HG03439 (cell line): Measurements from ENCODE around the gene HSPB3.
"Not testable (repeated sequence)": the region's sequence is repeated elsewhere in the genome, so short reads cannot be mapped to it uniquely, and the experiment has no call there.

Source experiments
- ATAC-seq: cut with Tn5 transposase; IDR thresholded peaks from one replicate; pipeline ENCODE4 v1.9.1; 2021; ENCODE audit warnings: mild to moderate bottlenecking, moderate library complexity; ENCODE audit not compliant: unreplicated experiment

Gene HSPB3, protein sequence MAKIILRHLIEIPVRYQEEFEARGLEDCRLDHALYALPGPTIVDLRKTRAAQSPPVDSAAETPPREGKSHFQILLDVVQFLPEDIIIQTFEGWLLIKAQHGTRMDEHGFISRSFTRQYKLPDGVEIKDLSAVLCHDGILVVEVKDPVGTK

GRCh38 chr5:54455413-54456157 lies at the start of gene HSPB3:
Gene HSPB3, plus strand, starts transcription at chr5:54455699. Its CDS starts 91 bp downstream, at chr5:54455790.
- no peak for ATAC-seq

GRCh38 chr5:54411176-54411575 lies 44.3 kb upstream of the HSPB3 start:
- ATAC-seq, result no peak

DNA sequence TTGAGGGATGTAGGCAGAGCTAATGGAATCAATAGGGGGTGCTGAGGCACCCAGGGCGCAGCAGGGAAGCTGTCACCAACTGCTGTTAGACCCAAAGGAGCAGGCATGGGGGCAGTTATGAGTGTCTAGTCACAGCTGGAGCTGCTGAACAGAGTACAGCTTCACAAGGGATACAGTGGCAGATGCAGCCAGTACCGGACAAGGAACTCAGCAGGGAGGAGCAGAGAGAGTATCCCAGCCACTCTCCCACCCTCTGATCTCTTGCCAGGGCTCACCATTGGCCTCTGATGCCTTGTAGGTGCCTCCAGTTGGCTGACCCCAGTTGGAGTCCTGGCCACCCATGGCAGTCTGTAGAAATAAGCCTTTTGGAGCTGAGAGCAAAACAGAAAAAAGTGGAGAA lies 42.6 kb upstream of the HSPB3 start:
- no peak for ATAC-seq

DNA sequence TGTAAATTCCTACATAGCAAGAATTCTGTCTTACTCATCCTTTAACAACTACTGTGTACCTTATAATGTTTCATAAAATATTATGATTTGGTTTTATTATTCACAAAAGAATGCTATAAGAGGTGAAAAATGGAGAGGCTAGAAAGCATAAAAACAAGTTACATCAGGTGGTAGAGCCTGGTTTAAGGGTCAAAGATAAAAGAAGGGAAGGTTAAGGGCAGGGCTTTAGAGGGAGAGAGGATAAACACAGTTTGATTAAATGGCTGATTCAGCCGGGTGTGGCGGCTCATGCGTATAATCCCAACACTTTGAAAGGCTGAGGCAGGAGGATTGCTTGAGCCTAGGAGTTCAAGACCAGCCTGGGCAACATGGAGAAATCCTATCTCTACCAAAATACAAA lies 40.4 kb upstream of the HSPB3 start:
- ATAC-seq, result no peak

DNA sequence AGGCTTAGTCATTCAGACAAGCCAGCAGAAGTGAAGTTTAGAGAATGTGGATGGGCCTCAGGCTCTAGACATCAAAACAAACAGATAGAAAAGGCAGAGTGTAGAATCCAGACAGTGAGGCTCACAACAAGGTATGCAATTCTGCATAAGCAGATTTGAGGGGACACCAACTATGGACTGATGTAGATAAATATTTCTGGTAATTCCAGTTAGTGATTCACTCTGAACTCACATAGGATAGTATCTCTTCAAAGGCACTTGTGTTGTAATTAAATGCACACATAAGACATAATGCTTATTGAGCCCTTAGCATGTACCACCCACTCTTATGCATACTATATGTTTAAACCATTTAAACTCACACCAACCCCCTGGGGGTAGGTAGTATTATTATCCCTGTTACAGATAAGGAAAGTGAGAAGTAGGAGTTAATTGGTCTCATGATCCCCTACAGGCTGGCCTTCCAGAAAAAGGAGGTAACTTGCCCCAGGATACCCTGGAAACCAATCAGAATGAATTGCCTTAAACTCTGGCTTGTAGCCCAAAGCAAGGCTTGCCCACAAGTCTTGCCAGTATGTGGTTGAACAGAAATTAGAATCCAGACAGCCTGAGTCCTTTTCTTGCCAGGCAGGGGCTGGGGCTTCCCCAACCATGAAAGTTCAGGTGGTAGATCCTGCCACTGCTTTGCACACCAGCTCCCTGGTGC lies 39.5 kb upstream of the HSPB3 start:
- ATAC-seq, result no peak

DNA sequence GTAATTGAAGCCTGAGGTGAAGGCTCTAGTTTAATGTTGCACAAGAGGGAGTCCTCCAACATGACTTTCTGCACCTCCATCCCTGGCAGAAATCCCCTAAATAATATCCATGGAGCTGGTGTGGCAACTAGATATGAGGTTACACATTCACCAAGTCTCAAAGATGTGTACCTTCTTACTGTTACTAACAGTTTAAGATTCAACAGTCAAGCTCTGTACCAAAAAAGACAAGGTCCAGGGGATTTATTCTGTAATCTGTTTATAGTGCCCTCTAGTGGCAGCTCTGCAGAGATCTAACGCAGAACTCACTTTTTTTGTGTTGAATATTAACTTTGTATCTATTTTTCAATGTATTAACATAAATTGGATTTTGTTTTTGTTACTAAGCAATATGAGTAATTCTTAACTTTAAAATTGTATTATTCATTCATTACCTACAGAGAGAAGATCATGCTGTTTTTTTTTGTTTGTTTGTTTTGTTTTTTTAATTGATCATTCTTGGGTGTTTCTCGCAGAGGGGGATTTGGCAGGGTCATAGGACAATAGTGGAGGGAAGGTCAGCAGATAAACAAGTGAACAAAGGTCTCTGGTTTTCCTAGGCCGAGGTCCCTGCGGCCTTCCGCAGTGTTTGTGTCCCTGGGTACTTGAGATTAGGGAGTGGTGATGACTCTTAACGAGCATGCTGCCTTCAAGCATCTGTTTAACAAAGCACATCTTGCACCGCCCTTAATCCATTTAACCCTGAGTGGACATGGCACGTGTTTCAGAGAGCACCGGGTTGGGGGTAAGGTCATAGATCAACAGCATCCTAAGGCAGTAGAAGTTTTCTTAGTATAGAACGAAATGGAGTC lies 35.7 kb upstream of the HSPB3 start:
- peak; percentile 57 for ATAC-seq

DNA sequence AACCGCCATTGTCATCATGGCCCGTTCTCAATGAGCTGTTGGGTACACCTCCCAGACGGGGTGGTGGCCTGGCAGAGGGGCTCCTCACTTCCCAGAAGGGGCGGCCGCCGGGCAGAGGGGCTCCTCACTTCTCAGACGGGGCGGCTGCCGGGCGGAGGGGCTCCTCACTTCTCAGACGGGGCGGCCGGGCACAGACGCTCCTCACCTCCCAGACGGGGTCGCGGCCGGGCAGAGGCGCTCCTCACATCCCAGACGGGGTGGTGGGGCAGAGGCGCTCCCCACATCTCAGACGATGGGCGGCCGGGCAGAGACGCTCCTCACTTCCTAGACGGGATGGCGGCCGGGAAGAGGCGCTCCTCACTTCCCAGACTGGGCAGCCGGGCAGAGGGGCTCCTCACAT lies 35.0 kb upstream of the HSPB3 start:
- ATAC-seq, result not testable (repeated sequence)

- ATAC-seq, result no peak
Observed at GRCh38 chr5:54421976-54422375, 33.5 kb upstream of the HSPB3 start.

DNA sequence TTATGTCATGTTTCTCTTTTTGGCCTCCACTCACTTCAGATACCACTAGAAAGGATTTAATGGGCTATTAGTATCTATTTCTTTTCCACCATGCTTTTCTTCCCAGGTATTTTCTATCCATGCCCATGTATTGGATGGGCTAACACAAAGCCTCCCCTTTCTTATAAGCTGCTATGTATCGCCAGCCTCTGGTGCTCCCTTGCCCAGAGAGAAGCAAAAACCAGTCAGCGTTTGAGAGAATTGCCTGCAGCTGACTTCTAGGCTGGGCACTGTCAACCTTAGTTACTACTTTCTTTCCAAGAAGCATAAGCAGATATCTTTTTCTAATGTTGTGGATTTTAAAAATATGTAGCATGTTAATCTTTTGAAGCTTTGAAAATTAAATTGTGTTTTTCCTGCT lies 30.2 kb upstream of the HSPB3 start:
- ATAC-seq, result no peak

DNA sequence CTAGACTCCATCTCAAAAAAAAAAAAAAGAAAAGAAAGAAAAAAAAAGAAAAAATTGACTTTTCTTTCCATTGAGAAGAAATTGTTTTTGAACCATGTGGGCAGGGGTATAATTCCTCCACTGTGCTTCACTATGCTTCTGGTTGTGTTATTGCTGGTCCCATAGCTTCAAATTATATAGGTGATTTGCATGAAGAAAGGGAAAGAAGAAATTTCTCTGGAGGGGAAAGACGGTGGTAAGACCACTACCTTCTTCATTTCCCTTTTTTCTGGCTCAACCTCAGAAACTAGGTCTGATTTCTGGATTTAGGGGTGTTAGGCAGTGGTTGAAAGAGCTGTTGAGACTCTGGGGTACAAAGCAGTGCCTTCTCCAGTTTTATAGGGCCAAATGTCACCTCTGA lies 29.3 kb upstream of the HSPB3 start:
- no peak for ATAC-seq

GRCh38 chr5:54434650-54435049 lies 20.8 kb upstream of the HSPB3 start:
- not testable (repeated sequence) for ATAC-seq

DNA sequence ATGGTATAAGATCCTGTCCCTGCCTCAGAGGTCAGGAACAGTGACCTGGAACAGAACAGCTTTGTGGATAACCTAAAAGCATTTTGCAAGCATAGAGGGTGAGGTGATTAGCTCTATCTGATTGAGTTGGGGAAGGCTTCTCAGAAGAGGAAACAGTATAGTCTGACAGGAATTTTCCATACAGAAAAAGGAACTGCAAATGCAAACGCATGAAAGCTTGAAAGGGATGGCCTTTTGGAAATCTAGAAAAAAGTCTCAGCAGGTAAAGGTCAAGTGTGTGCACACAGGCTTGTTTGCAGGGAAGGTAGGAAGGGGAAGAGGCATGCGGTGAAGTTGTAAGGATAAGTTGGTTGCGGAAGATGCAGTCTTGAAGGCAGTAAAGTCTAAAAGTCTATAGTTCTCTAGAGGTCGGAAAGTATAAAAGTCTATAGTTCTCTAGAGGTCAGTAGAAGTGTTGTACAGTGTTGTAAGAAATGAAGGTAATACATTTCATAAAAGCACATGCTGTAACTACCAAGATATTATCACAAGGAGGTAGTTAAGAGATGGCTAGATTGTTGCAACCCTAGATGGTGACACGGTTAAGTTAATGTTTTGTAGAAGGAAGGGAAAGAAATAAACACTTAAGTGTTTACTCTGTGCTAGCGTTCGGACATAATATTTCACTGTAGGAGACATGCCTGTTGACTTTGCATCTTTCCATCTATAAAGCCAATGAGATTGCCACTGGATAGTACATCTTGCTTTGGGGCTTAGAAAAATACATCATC lies 16.7 kb upstream of the HSPB3 start:
- ATAC-seq, result no peak

DNA sequence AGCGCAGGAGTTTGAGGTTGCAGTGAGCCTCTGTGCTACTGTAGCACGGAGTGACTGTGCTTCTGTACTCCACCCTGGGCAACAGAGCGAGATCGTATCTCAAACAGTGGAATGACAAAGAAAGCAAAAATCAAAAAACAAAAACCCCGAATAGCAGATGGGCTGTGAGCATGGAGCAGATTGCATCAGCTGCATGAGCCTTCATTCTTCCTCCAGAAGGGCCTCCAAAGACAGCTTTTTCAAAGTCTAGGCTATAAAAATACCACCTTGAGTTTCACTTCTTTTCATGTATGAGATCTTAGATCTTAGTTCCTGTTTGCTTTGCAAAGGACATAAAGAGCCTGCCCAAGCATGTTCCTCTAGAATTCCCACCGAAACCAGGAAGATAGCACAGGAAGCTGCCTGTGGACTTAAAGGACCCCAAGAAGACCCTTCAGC lies 15.0 kb upstream of the HSPB3 start:
- ATAC-seq, result peak; percentile 88

DNA sequence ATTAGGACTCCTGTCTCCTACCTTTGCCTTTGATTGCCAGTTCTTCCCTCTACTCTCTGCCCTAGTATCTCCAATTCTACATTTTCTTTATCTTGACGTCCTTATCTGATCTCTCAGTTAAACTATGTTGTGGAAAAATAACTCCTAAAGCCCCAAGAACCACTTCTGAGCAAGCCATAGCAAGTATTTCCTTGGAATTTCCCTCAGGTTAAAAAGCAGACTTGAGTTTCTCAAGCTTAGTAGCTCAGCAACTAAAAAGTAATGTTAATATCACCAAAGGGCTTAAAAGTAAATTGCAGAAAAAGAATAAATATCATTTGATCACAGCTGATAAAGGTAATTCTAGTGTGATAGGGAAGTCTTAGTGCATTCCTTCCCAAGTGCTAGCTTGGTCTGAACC lies 13.2 kb upstream of the HSPB3 start:
- no peak for ATAC-seq

DNA sequence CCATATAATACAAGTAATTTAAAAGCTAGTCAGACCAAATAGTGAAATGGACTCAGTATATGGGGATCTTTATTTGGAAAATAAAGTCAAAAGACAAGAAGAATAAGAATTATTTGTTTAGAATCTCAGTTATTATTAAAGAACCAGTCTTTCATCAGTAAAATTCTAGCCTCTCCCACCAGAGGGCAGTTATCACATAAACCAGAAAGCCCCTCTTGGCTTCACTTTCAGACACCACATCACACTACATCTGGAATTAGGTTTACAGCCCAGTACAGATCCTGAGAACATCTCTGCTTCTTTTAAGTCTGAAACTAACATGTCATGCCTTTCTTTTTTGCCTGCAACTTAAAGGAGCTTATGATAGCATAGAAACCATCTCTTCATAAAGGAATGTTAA lies 12.2 kb upstream of the HSPB3 start:
- no peak for ATAC-seq

DNA sequence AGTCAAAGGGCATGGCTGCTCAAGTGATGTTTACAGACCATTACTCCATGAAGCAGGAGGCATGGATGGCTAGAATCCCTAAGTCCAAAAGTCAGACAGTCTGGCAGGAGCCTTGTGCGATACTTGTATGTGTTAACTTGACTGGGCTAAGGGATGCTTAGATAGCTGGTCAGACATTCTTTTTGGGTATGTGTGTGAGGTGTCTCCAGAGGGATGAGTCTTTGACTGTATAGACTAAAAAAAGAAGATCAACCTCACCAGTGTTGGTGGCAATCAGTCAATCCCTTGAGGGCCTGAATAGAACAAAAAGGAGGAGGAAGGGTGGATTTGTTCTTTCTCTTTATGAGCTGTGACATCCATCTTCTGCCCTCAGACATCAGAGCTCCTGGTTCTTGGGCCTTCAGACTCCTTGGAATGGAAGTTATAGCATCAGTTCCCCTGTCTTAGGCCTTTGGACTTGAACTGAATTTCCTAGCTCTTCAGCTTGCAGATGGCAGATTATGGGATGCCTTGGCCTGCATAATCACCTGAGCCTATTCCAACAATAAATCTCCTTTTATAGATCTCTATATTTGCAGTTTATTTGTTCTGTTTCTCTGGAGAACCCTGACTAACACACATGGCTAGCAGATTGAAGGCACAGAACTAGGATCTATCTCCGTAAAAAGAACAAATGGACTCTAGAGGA lies 9.7 kb upstream of the HSPB3 start:
- ATAC-seq, result no peak

- ATAC-seq, result no peak
Observed at GRCh38 chr5:54446379-54446732, 9.1 kb upstream of the HSPB3 start.

DNA sequence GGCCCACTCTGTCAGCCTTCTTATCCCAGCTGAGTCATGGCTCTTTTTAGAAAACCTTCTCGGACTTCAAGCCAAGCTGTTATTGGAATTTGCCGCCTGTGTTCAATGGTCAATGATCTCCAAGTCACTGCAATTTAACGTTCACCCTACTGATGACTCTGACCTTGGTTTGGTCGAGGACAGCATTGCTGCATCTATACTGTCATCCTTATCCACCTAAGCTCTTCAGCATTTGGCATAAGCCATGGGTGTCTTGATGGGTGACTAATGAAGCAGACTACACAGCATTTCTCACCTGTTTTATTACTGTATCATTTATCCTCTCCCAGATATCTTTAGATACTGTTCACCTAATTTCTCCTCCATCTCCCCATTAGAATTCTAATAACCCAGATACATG lies 5.6 kb upstream of the HSPB3 start:
- no peak for ATAC-seq

GRCh38 chr5:54450542-54450941 lies 5.0 kb upstream of the HSPB3 start:
- ATAC-seq, result no peak

DNA sequence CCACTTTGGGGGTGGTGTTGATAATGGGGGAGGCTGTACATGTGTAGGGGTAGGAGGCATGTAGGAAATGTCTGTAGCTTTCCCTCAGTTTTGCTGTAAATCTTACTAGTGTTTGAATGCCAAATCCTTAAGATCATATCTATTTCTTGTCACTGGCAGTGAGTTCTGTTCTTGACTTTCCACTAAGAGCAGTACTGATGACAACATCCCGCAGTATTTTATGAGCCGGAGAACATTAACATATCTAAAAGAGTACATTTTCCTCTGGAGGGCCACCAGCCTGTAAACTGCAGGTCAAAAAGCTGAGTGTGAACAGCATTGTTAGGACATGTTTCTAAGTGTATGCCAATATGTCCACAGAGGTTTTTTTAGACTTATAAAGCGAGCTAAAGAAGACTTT lies 2.5 kb upstream of the HSPB3 start:
- no peak for ATAC-seq
